ENCODE results near the gene NR1I3. TPM values are rescaled to one million over a fixed set of nuclear protein-coding genes. Genes with fewer than 3 reads are reported as not detected.

The NR1I3 gene
- total and polyA plus RNA-seq, 2 of the 13 experiments (the other 11 are each of a cell fraction or from before 2014, with no cell fraction given), result 0.62 to 0.95 TPM

- no peak overlapping the region for H2AFZ ChIP-seq (ENCODE audit: low read length)
- in situ Hi-C loops (cut with HindIII; ENCODE audit: extremely low pct_ligation_motif_present, low pct_unique_long_range_greater_than_20kb), result no loop called here
- peak; percentile 17 for ATAC-seq
- peaks cover 65% of the 10 kb centered on the region for H3K4me1 ChIP-seq (ENCODE audit: insufficient read depth, low read length)
- intact Hi-C loops (cut with micrococcal nuclease; ENCODE audit: unreplicated experiment), result no loop called here
- H3K27me3 ChIP-seq (ENCODE audit: control insufficient read depth in 1 of 2, insufficient read depth in 2 of 2, low read length in 2 of 2), result no peaks in the 10 kb centered on the region; a peak in 1 of 5 replicates
- WGBS (ENCODE audit: low lambda C conversion rate), result 52% methylated on average over 7 of the region's 7 CpGs
- H3K9me3 ChIP-seq (ENCODE audit: low read length), result no peaks in the 10 kb centered on the region
- no TSS peak for BruUV-seq (replicated peaks)
- peak; percentile 59 for DNase-seq (ENCODE audit: low spot score)
- CTCF ChIA-PET (ENCODE audit: low intra/inter-chr PET ratio, low total read pairs), result no interaction called here
- H3K9ac ChIP-seq (ENCODE audit: insufficient read depth, low read depth, low read length), result peak overlapping the region; percentile 67
- FAIRE-seq, result peak; percentile 58
- H3K4me3 ChIP-seq (replicated peaks in 1 of 3; ENCODE audit: insufficient read depth in 1 of 3, low read depth in 2 of 3, low read length in 3 of 3), result peak overlapping the region in 2 of 3 experiments; percentile 31 to 63; a peak in 3 of 6 replicates
- H3K79me2 ChIP-seq (ENCODE audit: insufficient read depth, low read length), result peaks cover 6% of the 10 kb centered on the region
- H3K36me3 ChIP-seq (replicated peaks in 1 of 2; ENCODE audit: control insufficient read depth in 1 of 2, insufficient read depth in 2 of 2, low read length in 2 of 2), result peaks cover 2 to 28% of the 10 kb centered on the region in 2 experiments
- H4K20me1 ChIP-seq (ENCODE audit: insufficient read depth, low read length), result peaks cover 3% of the 10 kb centered on the region
- POLR2A ChIA-PET, result interaction anchor here (0.8 to 12.5 kb wide), 11 partner anchors 9 to 172 kb away, joined by 3 to 357 read pairs (median 11); partner anchors contain the start of genes ADAMTS4, NDUFS2, PPOX and SDHC
- peak overlapping the region; percentile 87 for H3K4me2 ChIP-seq (ENCODE audit: low read depth, low read length)
- peak overlapping the region; percentile 99 for H3K27ac ChIP-seq (ENCODE audit: extremely low read length, insufficient read depth, low read length)
- TF ChIP-seq ZNF292 (CRISPR knock-in tag; IDR thresholded peaks at IDR 0.05; ENCODE audit: borderline replicate concordance, low read depth) (no peak), KDM6A (CRISPR knock-in tag; IDR thresholded peaks at IDR 0.05; ENCODE audit: low read depth) (no peak), GFI1 (CRISPR knock-in tag; IDR thresholded peaks at IDR 0.05; ENCODE audit: borderline replicate concordance) (no peak), ZNF512 (CRISPR knock-in tag; IDR thresholded peaks at IDR 0.05) (no peak), ZNF276 (CRISPR knock-in tag; IDR thresholded peaks at IDR 0.05; ENCODE audit: low read depth) (no peak), ZNF768 (CRISPR knock-in tag; IDR thresholded peaks at IDR 0.05) (no peak), POLR2A (IDR thresholded peaks at IDR 0.05; ENCODE audit: insufficient read depth in 1 of 2, low read depth in 2 of 2, low read length in 2 of 2) (peak in 1 of 2 experiments; percentile 14; a peak in 2 of 4 replicates), KLF11 (CRISPR knock-in tag; IDR thresholded peaks at IDR 0.05) (no peak), PHB2 (IDR thresholded peaks at IDR 0.05; ENCODE audit: partially characterized antibody) (no peak), ISL2 (CRISPR knock-in tag; IDR thresholded peaks at IDR 0.05) (0 out of 2 replicates have a peak, but pooled peaks have one; percentile 2), ZSCAN12 (CRISPR knock-in tag; IDR thresholded peaks at IDR 0.05) (no peak), ELF3 (CRISPR knock-in tag; IDR thresholded peaks at IDR 0.05) (0 out of 2 replicates have a peak, but pooled peaks have one; percentile 11), YEATS4 (CRISPR knock-in tag; IDR thresholded peaks at IDR 0.05; ENCODE audit: borderline replicate concordance) (no peak), JARID2 (CRISPR knock-in tag; IDR thresholded peaks at IDR 0.05; ENCODE audit: insufficient replicate concordance) (no peak), MIXL1 (CRISPR knock-in tag; IDR thresholded peaks at IDR 0.05) (no peak), ZNF362 (CRISPR knock-in tag; IDR thresholded peaks at IDR 0.05; ENCODE audit: borderline replicate concordance) (peak; percentile 63)
These were observed 20.9 kb downstream of the NR1I3 start for GRCh38 chr1:161216945-161217712.
